ENCODE measurements around the gene GRM4.

GRCh38 chr6:34053721-34054120, 92.2 kb downstream of the GRM4 start:
- TF ChIP-seq CREB1 (IDR thresholded peaks at IDR 0.05) (no peak), CREB1 (CRISPR knock-in tag; IDR thresholded peaks at IDR 0.05) (no peak), ZNF512 (tag; IDR thresholded peaks at IDR 0.05) (no peak), CHCHD3 (CRISPR knock-in tag; IDR thresholded peaks at IDR 0.05) (no peak), SMAD1 (IDR thresholded peaks at IDR 0.05; ENCODE audit: low read depth, low read length, partially characterized antibody) (no peak), ZBTB2 (IDR thresholded peaks at IDR 0.05) (no peak), MAFF (IDR thresholded peaks at IDR 0.05; ENCODE audit: low read length) (no peak), STAT5B (CRISPR knock-in tag; IDR thresholded peaks at IDR 0.05) (no peak), ZNF740 (CRISPR knock-in tag; IDR thresholded peaks at IDR 0.05) (no peak), ZNF740 (tag; IDR thresholded peaks at IDR 0.05) (no peak), MIER1 (IDR thresholded peaks at IDR 0.05; ENCODE audit: low read depth) (no peak), SRF (CRISPR knock-in tag; IDR thresholded peaks at IDR 0.05) (no peak), TOE1 (IDR thresholded peaks at IDR 0.05; ENCODE audit: borderline replicate concordance) (no peak), TOE1 (CRISPR knock-in tag; IDR thresholded peaks at IDR 0.05; ENCODE audit: borderline replicate concordance, low read depth) (no peak)
- TF ChIP-seq, protein P1, sequence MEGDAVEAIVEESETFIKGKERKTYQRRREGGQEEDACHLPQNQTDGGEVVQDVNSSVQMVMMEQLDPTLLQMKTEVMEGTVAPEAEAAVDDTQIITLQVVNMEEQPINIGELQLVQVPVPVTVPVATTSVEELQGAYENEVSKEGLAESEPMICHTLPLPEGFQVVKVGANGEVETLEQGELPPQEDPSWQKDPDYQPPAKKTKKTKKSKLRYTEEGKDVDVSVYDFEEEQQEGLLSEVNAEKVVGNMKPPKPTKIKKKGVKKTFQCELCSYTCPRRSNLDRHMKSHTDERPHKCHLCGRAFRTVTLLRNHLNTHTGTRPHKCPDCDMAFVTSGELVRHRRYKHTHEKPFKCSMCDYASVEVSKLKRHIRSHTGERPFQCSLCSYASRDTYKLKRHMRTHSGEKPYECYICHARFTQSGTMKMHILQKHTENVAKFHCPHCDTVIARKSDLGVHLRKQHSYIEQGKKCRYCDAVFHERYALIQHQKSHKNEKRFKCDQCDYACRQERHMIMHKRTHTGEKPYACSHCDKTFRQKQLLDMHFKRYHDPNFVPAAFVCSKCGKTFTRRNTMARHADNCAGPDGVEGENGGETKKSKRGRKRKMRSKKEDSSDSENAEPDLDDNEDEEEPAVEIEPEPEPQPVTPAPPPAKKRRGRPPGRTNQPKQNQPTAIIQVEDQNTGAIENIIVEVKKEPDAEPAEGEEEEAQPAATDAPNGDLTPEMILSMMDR (IDR thresholded peaks at IDR 0.05 in 2 of 3, conservative IDR thresholded peaks at IDR 0.05 in 1 of 3; ENCODE audit: insufficient read depth in 2 of 3, low read depth in 1 of 3, low read length in 3 of 3) = no peak; a peak in 1 of 6 replicates
- TF ChIP-seq, protein P2, sequence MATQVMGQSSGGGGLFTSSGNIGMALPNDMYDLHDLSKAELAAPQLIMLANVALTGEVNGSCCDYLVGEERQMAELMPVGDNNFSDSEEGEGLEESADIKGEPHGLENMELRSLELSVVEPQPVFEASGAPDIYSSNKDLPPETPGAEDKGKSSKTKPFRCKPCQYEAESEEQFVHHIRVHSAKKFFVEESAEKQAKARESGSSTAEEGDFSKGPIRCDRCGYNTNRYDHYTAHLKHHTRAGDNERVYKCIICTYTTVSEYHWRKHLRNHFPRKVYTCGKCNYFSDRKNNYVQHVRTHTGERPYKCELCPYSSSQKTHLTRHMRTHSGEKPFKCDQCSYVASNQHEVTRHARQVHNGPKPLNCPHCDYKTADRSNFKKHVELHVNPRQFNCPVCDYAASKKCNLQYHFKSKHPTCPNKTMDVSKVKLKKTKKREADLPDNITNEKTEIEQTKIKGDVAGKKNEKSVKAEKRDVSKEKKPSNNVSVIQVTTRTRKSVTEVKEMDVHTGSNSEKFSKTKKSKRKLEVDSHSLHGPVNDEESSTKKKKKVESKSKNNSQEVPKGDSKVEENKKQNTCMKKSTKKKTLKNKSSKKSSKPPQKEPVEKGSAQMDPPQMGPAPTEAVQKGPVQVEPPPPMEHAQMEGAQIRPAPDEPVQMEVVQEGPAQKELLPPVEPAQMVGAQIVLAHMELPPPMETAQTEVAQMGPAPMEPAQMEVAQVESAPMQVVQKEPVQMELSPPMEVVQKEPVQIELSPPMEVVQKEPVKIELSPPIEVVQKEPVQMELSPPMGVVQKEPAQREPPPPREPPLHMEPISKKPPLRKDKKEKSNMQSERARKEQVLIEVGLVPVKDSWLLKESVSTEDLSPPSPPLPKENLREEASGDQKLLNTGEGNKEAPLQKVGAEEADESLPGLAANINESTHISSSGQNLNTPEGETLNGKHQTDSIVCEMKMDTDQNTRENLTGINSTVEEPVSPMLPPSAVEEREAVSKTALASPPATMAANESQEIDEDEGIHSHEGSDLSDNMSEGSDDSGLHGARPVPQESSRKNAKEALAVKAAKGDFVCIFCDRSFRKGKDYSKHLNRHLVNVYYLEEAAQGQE (IDR thresholded peaks at IDR 0.05; ENCODE audit: borderline replicate concordance) = no peak
- TF ChIP-seq, protein P2 (CRISPR knock-in tag; IDR thresholded peaks at IDR 0.05; ENCODE audit: low read depth) = no peak
- TF ChIP-seq, protein P3, sequence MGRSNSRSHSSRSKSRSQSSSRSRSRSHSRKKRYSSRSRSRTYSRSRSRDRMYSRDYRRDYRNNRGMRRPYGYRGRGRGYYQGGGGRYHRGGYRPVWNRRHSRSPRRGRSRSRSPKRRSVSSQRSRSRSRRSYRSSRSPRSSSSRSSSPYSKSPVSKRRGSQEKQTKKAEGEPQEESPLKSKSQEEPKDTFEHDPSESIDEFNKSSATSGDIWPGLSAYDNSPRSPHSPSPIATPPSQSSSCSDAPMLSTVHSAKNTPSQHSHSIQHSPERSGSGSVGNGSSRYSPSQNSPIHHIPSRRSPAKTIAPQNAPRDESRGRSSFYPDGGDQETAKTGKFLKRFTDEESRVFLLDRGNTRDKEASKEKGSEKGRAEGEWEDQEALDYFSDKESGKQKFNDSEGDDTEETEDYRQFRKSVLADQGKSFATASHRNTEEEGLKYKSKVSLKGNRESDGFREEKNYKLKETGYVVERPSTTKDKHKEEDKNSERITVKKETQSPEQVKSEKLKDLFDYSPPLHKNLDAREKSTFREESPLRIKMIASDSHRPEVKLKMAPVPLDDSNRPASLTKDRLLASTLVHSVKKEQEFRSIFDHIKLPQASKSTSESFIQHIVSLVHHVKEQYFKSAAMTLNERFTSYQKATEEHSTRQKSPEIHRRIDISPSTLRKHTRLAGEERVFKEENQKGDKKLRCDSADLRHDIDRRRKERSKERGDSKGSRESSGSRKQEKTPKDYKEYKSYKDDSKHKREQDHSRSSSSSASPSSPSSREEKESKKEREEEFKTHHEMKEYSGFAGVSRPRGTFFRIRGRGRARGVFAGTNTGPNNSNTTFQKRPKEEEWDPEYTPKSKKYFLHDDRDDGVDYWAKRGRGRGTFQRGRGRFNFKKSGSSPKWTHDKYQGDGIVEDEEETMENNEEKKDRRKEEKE (IDR thresholded peaks at IDR 0.05; ENCODE audit: borderline replicate concordance in 1 of 2, control insufficient read depth in 1 of 2, low read depth in 2 of 2, low read length in 1 of 2) = no peak
